NCI-H187 (cell line): ENCODE results near the gene UBALD2.
A peak's percentile ranks its signal among the peaks of the same experiment; 100 is the strongest.
"Not testable (repeated sequence)": the region's sequence is repeated elsewhere in the genome, so short reads cannot be mapped to it uniquely, and the experiment has no call there.

Source experiments
- DNase-seq, 2 experiments: peaks; one replicate each; lab custom pipeline; 2025; lab: John Stamatoyannopoulos, UW

The UBALD2 gene

GRCh38 chr17:76277300-76278267 is 12.4 kb downstream of the UBALD2 start:
- no peak for DNase-seq

- DNase-seq, result no peak
Measured at GRCh38 chr17:76278268-76278908, 13.2 kb downstream of the UBALD2 start.

- DNase-seq, result peak; percentile 22 to 59
Measured at GRCh38 chr17:76278952-76279741, 14.0 kb downstream of the UBALD2 start.

- DNase-seq, result no peak
Measured at GRCh38 chr17:76279742-76280287, 14.7 kb downstream of the UBALD2 start.

GRCh38 chr17:76280650-76281049 is 15.5 kb downstream of the UBALD2 start:
- no peak for DNase-seq

GRCh38 chr17:76281573-76282371 is 16.6 kb downstream of the UBALD2 start:
- DNase-seq, result no peak

GRCh38 chr17:76292567-76292966 is 27.4 kb downstream of the UBALD2 start:
- no peak for DNase-seq

- DNase-seq, result no peak
Measured at GRCh38 chr17:76293106-76293505, 28.0 kb downstream of the UBALD2 start.

- DNase-seq, result no peak
Measured at GRCh38 chr17:76296186-76296585, 31.0 kb downstream of the UBALD2 start.

GRCh38 chr17:76296889-76297288 is 31.7 kb downstream of the UBALD2 start:
- DNase-seq, result no peak

- no peak for DNase-seq
Measured at GRCh38 chr17:76297436-76297835, 32.3 kb downstream of the UBALD2 start.

- no peak for DNase-seq
Measured at GRCh38 chr17:76304226-76305134, 39.3 kb downstream of the UBALD2 start.

- DNase-seq, result not testable (repeated sequence)
Measured at GRCh38 chr17:76305135-76305454, 39.9 kb downstream of the UBALD2 start.

- no peak for DNase-seq
Measured at GRCh38 chr17:76307299-76307965, 42.3 kb downstream of the UBALD2 start.

- no peak for DNase-seq
Measured at GRCh38 chr17:76307966-76308338, 42.8 kb downstream of the UBALD2 start, which contains the start of gene QRICH2. Gene QRICH2, minus strand, starts transcription at chr17:76308276. Its CDS starts 278 bp downstream, at chr17:76307998.

GRCh38 chr17:76309461-76309860 is 44.3 kb downstream of the UBALD2 start:
- DNase-seq, result no peak

GRCh38 chr17:76312735-76313134 is 47.6 kb downstream of the UBALD2 start:
- no peak for DNase-seq

- no peak for DNase-seq
Measured at GRCh38 chr17:76314392-76315227, 49.5 kb downstream of the UBALD2 start.

- no peak for DNase-seq
Measured at GRCh38 chr17:76317535-76317934, 52.4 kb downstream of the UBALD2 start.
